GM21825 (cell line): ENCODE results near the gene ZNF438.
"Not testable (repeated sequence)": the region's sequence is repeated elsewhere in the genome, so short reads cannot be mapped to it uniquely, and the experiment has no call there.

ENCODE experiments used
- ATAC-seq: cut with Tn5 transposase; IDR thresholded peaks from one replicate; pipeline ENCODE4 v1.9.1; 2021; ENCODE audit warnings: mild to moderate bottlenecking, moderate library complexity; ENCODE audit not compliant: unreplicated experiment

ZNF438 gene

DNA sequence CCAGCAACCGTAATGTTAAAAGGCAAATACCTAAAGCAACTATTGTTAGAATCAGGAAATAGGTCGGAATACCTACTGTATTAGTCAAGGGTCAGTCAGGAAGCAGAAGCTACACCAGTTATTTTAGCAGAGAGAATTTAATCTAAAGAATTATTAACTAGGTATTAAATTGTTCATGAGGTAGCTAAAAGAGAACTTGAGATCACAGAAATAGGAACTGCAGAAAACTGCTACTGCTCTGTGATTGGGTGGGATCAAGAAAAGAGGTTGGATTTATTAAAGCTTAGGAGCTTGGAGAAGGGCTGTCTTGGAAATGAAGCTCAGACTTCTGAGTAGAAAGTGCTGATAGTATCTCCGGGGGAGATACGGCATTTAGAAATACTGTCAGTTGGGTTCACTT is 20.0 kb upstream of the ZNF438 start:
- ATAC-seq, result no peak

DNA sequence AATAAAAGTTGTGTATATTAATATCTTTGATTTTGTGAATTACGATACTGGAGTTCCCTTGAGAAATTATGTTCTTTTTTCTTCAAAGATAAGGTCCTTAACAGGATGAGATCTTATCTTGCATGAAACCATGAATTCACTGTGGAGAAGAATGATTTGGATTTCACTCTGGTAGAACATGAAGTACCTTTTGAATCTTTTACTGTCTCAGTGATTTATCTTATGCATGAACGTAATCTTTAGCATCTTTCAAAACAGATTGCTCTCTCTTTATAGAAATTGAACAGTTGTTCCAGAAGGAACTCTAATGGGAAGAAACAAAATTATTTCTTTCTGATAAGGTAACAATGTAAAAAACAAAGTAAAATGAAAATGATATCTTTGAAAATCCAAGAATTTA is 11.0 kb upstream of the ZNF438 start:
- no peak for ATAC-seq

DNA sequence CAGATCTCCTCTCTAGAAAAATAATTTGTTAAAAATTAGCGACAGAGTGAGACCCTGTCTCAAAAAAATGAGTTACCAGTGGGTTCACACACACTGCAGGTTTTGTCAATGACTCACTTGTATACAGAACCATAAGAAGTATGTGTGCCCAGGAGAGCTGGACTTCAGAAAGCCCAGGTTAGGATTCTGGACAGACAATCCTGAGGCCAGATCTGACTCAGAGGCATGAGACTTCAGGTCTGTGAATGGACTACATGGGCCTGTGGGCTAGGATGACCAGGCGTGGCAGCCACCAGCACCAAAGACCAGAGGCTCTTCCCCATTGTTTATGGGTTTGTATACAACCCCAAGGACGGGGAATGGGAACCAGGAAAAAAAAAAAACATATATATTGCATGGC is 9.3 kb upstream of the ZNF438 start:
- no peak for ATAC-seq

DNA sequence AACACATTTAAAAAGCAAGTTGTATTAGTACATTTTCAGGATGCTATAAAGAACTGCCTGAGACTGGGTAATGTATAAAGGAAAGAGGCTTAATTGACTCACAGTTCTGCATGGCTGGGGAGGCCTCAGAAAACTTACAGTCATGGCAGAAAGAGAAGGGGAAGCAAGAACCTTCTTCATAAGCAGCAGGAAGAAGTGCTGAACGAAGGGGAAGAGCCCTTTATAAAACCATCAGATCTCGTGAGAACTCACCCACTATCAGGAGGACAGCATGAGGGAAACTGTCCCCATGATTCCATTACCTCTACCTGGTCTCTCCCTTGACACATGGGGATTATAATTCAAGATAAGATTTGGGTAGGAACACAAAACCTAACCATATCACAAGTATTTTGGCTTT is 7.3 kb upstream of the ZNF438 start:
- ATAC-seq, result not testable (repeated sequence)

DNA sequence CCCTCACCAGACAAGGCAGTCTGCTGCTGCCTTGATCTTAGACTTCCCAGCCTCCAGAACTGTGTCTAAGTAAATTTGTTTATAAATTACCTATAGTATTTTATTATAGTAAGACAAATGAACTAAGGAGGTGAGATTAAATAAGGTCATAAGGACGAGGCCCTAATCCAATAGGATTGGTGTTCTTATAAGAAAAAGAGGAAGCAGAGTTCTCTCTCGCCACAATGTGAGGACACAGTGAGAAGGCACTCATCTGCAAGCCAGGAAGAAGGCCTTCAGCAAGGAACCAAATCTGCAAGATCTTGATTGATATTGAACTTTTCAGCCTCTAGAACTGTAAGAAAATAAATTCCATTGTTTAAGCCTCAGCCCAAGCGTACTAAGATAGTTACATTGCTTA is 6.1 kb upstream of the ZNF438 start:
- no peak for ATAC-seq

DNA sequence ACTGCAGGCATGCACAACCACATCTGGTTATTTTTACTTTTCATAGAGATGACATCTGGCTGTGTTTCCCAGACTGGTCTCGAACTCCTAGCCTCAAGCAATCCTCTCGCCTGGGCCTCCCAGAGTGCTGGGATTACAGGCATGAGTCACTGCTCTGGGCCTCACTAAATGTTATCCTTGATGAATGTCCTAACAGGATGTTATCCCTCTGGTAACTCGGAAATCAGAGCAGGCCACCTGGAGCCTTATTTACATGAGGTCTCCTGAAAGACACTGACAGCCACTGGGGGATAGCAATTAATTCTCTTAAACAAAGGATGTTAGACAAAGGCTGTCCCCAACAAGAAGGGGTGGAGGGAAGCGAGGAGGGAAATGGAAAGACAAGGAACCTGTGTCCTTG is 4.5 kb upstream of the ZNF438 start:
- ATAC-seq, result no peak

DNA sequence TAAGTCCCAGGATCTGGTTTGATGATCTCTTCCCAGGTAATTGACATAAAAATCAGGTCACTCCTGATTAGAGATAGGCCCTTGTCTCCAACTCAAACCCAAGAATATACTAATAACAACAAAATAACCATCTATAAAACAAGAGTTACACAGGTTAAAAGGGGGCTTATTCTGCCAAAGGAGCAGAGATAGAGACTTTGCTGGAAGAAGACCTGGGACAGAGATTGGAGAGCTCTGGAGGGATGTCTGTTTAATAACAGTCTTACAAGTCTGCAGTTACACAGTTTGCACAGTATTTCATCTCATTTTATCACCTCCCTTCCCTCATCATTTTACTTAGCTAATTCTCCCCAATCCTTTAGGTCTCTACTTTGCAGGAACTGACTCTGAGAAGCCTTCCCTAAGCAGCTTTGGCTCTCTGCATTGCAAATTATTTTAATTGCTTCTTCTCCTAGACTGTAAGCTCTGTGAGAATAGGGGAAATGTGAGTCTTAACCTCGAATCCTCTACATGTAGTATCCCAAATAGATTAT is 3.7 kb upstream of the ZNF438 start:
- ATAC-seq, result no peak

DNA sequence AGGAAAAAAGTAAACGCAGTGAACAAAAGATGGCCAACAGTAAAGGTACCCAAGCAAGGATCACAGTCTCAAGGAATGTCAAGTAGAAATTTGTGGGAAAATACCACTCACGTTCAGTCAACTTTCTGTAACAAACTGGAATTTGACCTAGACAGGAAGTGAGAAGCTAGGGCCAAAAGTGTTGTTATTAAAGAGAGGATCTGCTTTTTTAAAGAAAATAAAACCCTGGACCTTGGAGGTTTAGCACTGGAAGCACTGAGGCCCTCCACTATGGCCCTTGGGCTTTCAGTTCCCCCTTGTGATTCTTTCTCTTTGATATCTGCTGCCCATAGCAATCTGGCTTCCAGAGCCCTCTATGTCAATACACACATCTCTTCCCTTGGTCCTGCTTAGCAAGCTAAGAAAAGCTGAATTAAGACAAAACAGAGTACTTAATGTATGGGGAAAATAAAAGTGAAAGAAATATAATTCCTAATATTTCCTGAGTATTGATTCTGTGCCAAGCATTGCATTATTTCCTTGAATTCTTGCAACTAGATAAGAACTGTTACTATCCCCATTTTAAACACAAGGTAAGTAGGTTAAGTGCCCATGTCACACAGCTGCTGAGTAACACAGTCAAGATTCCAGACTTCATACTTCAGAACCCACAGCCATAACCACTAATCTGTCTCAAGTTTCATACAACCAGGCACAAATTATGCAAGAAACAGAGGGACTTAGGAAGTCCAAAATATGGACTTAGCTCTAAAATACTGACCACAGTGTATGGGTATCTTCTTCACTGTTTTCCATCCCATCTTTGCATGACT is 2.6 kb upstream of the ZNF438 start:
- ATAC-seq, result no peak

DNA sequence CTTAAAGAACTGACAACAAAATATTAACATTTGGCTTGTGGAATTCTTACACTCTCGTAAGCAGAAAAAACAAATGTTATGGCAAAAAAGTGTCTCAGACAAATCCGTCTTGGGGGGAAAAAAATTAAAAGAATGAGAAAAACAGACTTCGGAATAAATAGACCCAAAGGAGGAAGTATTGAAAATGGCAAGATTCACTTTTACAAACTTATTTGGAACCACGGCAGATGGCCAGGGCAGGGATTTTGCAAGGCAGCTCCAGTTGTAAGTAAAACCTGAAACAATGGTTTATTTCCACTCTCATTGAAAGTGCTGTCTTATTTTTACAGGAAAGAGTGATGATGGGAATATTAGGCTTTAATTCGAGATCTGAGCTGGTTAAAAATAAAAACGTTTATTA is 1.5 kb upstream of the ZNF438 start:
- no peak for ATAC-seq

DNA sequence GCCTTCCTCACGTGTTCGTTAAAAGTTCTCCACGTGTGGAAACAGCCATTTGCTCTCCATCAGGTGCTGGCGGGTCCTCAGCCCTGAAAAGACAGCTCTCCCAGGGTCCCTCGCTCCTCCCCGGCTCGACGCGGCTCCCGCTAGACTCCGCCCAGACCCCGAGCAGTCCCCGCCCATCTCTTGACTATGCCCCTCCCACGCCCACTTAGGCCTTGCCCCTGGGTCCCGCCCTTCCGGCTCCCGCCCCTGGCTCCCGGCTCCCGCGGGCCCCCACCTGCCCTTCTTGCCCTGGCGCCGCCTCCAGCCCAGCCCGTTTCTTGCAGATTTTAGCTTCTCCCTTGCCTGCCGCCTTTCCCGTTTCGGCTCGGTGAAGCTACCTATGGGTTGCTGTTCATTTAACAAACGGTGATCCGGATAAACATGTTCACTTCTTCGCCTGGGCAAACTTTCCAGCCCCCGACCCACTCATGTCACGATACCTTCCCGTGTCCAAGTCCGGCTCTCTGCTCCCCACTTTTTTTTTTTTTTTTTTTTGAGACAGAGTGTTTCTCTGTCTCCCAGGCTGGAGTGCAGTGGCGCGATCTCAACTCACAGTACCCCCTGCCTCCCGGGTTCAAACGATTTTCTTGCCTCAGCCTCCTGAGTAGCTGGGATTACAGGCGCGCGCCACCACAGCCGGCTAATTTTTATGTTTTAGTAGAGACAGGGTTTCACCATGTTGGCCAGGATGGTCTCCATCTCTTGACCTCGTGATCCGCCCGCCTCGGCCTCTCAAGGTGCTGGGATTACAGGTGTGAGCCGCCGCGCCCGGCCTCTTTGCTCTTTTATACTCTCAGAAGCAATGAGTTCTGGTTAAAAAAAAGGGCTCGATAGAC is 830 bp upstream of the ZNF438 start:
- ATAC-seq, result peak; percentile 84

DNA sequence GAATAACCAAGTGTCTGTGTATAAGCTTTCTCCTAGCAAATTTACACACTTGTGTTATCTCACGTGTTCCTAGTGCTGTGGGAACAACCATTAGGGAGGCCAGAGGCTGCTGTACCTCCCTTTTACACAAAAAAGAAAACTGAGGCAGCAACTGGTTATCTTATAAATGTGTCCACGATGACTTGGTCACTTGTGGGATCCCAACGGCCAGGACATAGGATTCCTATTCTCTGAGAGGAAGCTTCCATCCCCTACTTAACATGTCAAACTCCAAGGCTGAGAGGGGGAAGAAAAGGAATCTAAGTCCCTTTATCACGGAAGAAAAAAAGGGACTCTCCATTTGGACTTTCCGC is 484 bp downstream of the ZNF438 start:
- ATAC-seq, result no peak

DNA sequence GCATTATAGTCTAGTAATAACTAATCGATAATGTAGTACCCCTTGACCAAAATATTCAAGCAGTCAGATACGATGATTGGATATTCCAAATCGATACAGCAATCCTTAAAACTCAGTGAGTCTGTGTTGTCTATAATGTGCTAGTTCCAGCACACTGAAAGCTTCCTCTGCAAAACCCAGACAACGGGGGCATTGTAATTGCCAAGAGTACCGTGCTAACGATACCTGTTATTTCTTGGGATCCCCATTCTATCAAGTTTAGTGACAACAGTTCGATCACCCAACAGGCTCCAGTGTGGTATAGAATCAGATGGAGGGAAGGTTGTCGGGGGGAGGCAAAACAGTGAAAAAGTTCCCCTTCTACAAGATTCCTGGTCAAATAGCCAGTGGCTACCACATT is 865 bp downstream of the ZNF438 start:
- ATAC-seq, result no peak

DNA sequence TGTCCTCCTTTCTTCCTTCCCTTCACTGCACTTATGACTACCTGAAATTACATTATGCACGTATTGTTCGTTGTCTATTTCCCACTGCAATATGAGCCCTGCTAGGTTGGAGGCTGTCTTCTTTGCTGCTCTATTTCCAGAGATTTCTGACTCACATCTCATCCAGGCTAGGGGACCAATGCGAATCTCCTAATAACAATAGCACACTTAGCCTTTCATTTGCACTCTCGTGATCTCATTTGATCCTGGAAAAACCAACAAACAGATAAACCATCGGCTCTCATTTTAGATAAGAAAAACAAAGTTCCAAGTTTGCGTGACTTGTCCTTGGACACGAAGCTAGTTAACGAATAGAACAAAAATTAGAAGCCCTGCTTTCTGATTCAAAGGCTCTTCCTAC is 1.4 kb downstream of the ZNF438 start:
- ATAC-seq, result no peak

DNA sequence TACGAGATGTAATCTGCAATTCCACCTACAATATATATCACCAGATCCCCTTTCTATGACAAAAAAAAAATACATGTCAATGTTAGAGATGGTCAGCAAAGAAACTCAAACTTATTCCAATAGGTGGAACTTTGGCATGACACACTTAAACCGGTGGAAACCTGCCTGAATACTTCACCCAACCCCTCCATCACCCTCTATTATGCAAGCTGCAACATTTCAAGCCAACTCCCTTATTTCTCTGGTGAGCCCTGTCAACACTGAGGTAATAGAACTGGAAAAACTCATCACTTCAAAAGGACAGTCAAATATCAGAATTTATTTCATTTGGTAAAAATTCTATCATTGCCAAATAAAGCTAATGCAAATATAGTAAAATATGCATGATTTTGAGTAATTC is 3.6 kb downstream of the ZNF438 start:
- no peak for ATAC-seq

DNA sequence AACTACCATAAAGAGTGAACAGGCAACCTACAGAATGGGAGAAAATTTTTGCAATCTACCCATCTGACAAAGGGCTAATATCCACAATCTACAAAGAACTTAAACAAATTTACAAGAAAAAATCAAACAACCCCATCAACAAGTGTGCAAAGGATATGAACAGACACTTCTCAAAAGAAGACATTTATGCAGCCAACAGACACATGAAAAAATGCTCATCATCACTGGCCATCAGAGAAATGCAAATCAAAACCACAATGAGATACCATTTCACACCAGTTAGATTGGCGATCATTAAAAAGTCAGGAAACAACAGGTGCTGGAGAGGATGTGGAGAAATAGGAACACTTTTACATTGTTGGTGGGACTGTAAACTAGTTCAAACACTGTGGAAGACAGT is 5.4 kb downstream of the ZNF438 start:
- not testable (repeated sequence) for ATAC-seq

DNA sequence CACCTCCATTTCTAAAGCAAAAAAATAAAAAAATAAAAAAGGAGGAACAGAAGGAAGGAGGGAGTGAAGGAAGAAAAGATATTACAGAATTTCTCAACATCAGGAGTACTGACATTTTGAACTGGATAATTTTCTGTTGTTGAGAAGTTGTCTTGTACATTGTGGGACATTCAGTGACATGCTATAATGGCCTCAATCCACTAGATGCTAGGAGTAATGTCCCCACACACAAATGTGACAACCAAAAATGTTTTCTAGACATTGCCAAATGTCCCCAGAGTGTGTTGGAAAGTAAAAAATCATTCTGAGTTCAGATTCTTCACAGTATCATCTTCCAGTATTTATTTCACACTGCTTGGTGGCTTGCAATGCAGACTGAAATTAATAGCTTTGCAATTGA is 6.5 kb downstream of the ZNF438 start:
- ATAC-seq, result no peak

DNA sequence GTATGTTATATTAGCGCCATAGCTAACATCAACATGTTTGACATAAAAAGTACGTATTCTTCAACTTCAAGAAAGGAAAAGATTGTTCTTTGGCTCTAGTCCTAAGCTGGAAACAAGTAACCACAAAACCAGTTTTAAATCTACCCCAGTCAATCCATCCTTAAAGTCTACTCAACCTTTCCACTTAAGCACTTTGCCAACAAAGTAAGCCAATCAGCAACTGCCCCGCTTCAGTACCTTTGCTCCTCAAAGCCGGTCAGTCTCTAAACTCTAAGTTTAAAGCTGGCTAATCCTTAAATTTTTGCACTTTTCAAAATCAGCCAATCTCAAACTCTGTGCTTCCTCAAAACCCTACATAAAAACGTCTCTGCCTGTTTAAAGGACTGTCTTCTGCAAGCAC is 8.1 kb downstream of the ZNF438 start:
- ATAC-seq, result no peak

DNA sequence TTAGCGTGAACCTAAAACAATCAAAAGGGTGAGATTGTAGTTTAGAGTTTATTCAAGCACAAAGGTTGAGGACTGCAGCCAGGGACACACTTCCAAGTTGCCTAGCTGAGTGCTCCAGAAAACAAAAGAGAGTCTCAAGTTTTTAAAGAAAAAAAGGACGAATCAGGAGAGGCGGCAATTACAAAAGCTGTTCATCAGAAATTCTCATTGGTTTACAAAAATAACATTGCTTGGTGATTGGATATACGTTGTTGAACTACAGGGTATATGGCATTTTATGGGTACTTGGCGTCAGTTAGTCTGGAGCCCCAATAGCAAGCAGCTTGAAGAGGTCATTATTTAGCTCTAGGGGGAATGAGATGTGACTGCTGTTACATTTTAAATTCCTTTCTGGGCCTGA is 11.5 kb downstream of the ZNF438 start:
- no peak for ATAC-seq

DNA sequence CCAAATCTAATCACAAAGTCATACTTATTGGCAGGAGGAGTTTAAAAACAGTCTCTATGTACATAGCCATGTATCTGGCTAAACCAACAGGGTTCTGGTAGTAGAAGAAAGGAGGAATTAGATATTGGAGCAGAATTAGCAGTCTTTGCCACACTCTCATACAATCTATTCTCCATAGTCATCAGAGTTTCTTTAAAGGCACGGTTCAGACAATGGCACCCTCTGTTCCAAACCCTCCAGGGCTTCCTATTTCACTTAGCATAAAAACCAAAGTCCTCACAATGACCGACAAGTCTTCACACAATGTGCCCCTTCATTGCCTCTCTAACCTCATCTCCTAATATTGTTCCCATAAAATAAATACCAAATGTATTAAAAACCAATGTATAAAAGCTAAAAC is 12.7 kb downstream of the ZNF438 start:
- ATAC-seq, result no peak

DNA sequence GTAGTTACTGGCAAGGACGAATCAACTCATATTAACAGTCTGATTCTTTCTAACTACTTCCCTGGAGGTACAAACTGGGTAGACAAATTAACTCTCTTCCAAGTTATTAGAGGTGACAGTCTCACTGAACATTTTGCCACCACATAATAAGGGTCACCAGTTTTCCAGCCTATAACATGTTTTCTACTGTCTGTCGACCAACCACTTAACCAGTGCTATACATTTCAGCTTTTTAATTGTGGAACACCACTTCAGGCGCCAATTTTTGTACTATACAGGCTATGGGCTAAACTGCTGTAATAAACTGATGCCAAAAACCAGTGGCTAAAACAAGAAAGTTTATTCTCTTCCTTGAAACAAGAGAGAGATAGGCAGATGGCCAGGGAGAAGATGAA is 13.3 kb downstream of the ZNF438 start:
- ATAC-seq, result no peak

DNA sequence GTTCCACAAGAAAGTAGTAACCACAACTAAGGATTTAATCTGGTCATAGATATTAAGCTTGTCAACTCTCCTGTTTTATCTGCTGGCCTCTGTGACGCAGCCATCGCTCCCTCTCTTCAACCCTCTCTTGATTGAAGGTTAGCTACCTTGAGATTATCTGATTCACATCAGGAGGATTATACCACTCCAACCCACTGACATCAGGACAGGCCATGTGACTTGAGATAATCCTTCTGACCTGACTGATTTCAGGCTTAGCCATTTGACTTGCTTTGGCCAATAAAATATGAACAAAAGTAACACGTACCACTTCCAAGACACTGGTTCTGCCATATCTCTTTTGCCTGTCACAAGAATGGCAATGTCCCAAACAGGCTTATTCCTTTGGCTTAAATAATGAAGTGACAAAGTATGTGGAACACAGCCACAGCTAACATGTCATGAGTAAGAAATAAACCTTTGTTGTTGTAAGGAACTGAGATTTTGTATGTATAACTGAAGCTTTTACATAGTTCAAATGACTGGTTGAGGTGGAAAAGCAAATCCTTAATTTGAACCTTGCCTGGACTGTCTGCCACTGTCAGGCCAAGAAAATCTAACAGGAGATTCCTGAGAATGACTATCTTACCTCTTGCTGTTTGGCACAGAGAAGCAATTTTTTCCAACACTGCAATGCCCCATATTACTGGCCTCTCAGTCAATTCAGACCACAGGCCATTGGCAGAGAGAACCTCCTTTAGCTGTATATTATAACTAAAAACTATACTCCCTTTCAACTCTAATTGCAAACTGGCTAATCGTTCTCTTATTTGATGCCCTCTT is 13.9 kb downstream of the ZNF438 start:
- ATAC-seq, result no peak
